ENCODE results near the gene ZNF641.
"Not testable (repeated sequence)": the region's sequence is repeated elsewhere in the genome, so short reads cannot be mapped to it uniquely, and the experiment has no call there.

ZNF641 gene

DNA sequence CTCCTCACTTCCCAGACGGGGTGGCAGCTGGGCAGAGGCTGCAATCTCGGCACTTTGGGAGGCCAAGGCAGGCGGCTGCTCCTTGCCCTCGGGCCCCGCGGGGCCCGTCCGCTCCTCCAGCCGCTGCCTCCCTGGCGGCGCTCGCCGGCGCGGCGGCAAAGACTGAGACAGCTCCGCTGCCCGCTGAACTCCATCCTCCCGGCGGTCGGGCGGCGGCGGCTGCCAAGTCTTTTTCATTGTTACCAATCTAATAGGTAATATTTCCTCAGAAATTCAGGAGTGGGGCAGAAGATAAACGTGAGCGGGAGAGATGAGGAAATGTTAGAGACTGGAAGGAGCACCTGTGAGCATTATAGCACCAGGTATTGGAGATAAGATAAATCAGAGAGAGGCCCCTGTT, 17.0 kb downstream of the ZNF641 start:
- DNase-seq = not testable (repeated sequence)

DNA sequence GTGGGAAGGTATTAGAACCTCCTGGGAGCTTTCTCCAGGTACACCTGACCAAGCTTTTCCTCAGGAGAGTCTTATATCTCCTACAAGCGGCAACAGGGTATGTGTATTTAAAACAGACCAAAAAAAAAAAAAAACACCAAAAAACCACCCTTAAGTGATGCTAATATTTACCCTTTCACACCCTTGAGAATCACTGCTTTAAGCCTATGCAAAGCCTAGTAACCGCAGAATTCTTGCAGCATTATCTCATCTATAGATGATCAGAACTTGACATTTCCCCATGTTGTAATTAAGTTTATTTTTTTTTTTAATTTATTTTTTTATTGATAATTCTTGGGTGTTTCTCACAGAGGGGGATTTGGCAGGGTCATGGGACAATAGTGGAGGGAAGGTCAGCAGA, 19.3 kb downstream of the ZNF641 start:
- DNase-seq = no peak

- no peak for DNase-seq
These were observed 21.4 kb downstream of the ZNF641 start for GRCh38 chr12:48329199-48329939.

- no peak for DNase-seq
These were observed 34.2 kb downstream of the ZNF641 start for GRCh38 chr12:48316491-48316890.

- DNase-seq = no peak
These were observed 39.4 kb downstream of the ZNF641 start for GRCh38 chr12:48311313-48311712.

- DNase-seq = no peak
These were observed 43.5 kb downstream of the ZNF641 start for GRCh38 chr12:48307269-48307668.

DNA sequence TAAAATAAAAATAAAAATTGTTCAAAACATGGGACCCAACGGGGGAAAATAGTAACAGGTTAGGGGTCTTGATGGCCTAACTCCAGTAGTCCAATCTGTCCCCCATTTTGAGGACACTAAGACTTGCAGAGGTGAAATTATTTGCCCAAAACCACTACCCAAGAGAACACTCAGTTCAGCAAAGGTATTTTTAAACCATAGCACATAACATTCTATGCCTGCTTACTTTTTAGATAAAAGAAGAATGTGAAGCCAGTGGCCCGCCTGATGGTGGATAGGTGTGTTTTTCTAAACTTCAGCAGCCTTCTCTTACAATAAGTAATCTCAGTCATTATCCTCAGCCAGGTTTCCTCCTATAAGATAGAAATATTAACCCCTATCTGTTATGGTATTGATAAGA, 45.5 kb downstream of the ZNF641 start:
- DNase-seq = no peak

DNA sequence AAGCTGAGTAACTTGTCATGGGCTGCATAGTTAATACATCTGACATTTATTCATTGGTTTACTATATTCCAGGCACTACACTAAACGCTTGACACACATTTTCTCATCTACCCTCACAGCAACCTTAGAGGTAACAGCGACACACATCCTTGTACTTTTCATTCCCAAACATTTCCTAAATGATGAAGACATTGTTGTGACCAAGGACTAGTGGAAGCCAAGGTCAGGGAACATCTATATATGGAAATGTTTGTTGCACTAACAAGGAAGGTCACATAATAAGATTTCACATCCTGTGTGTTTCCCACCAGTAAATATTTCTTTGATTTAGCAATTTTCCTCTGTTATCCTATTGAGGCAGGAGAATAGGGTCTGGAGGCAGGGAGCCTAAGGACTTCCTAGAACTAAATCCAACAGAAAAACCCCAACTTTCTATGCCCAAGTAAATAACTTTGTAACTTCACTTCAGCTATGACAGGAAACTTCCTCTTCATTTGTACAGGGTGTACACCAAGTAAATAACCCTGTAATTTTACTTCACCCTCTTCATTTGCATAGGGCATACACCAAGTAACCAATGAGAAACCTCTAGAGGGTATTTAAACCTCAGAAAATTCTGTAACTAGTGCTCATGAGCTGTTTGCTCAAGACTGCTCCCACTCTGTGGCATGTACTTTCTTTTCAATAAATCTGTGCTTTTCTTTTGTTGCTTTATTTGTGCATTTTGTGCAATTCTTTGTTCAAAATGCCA, 48.4 kb downstream of the ZNF641 start:
- no peak for DNase-seq

DNA sequence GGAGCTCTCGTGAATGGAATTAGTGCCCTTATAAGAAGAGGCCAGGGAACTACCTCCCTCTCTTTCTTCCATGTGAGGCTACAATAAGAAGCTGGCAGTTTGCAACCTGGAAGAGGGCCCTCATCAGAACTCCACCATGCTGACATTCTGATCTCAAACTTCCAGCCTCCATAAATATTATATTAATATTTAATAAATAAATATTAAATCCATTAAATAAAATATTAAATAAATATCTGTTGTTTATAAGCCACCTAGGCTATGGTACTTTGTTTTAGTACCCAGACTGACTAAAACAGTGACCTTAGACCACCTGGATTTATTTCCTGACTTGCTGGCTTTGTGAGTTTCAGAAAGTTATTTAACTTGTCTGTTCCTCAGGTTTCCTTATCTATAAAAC, 49.9 kb downstream of the ZNF641 start:
- no peak for DNase-seq

- peak; percentile 54 to 58 for DNase-seq
These were observed 54.0 kb downstream of the ZNF641 start for GRCh38 chr12:48296586-48297282.

DNA sequence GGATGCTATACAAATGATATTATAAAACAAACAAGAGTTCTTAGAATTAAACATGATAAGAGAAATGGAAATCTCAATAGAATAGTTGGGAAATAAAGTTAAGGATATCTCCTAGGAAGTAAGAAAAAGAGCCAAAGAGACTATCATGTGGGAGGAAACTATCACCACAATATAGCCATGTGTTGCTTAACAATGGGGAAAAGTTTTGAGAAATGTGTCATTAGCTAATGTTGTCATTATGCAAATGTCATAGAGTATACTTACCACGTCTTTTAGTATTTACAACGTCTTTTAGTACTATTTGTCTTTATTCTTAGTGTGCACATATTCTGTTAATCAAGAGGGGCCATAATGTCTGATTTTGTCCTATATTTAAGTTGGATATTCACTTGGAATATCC, 58.7 kb downstream of the ZNF641 start:
- DNase-seq = no peak

DNA sequence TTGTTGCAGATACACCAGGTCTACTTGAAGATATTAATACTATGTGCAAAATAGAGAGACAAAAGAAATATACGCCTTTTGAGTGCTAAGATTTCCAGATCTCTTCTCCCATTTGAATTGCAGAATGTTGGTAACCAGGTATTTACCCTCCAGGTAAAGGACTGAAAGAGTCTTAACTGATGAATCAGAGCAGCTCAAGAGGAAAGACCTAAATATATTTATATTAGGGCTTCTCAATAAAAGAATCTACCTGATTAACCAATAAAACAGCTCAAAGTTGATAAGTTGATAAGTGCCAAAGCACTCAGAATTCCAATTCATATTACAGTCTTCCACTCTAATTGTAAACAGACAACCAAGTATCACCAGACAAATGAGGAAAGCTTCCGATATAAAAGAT, 59.2 kb downstream of the ZNF641 start:
- no peak for DNase-seq

DNA sequence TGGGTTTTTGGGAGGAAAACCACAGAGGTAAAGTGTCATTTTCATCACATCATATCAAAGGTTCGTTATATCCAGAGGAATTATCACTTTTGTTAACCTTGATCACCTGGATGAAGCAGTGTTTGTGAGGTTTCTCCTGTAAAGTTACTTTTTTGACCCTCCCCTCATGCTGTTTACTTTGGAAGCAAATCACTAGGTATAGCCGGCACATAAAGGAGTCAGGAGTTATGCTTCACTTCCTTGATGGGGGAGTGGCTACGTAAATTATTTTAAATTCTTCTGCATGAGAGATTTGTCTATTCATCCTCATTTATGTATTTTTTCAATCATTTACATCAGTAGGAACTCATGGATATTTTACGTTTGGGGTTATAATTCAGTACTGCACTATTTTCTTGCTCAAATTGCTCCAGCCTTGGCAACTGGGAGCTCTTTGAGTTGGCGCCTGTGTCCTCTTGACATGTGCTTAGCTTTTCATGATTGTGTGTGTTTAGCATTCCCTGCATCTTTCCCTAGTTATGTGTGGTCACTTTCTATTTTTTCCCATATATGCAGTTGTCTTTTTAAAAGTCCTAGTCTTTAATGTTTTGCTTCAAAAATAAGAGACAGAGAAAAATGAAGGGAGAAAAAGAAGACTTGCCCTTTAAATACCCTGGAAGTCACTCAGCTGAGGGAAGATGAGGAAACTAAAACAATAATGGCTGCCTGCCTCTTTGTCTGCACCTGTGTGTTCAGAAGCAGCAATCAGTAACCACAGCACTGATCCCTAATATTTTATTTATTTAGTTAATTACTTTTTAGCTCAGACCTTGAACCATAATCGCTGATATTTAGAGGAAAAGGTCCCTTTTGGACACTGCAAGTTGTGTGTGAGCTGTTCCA, 62.1 kb downstream of the ZNF641 start:
- DNase-seq = no peak

Measured in activated CD4-positive, alpha-beta T cell treated with anti-CD3 and anti-CD28 coated beads, Interleukin-2, amount 50 U/mL, for 48 hours (primary cell).